ENCODE data around the gene ADIPOR2.

ADIPOR2 gene

DNA sequence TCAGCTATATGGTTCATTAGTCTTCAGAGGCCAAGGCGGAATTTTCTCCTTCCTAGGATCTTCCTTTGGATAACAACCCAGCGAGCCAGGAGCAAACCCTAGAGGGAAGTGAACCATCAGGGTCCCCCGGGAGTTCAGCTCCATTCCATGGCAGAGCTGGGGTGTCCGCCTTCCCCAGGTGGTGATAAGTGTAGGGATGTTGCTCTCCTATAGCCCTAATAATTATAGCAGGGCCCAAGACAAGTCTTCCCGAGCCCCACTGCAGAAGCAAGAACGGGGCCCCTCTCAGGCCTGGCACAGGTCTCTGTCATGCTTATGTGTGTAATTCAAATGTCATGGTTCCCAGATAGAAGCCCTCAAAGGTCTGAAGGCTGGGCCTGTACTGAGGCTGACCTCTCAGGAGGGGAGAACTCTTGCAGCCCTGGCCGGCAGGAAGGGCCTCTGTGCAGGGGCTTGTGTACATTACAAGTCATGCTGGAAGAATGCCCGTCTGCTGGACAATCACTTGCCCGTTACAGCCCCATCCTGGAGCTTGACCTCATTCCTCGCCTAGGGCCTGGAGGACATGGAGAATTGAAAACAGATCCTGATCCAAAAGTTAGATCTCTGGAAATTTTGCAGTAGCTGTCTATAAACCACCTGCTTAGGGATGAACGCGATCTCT, 146.8 kb downstream of the ADIPOR2 start:
- DNase-seq (ENCODE audit: insufficient read length) (no peak), FAIRE-seq (no peak)
- no peak for TF ChIP-seq TAF1 (IDR thresholded peaks at IDR 0.05; ENCODE audit: borderline replicate concordance, low read depth, low read length)
- no peak for TF ChIP-seq POLR2A (IDR thresholded peaks at IDR 0.05; ENCODE audit: low read depth, low read length)
- no peak for TF ChIP-seq POLR2AphosphoS5 (IDR thresholded peaks at IDR 0.05; ENCODE audit: low read depth, low read length)
